ENCODE results near the gene TBC1D14. TPM values are rescaled to one million over a fixed set of nuclear protein-coding genes. Genes with fewer than 3 reads are reported as not detected.

The TBC1D14 gene
- total and polyA plus RNA-seq, 9 of the 15 experiments (the other 6 are each of a cell fraction or from before 2014, with no cell fraction given): 2.1 to 59.6 (median 44.8) TPM

- TF ChIP-seq, protein P1, sequence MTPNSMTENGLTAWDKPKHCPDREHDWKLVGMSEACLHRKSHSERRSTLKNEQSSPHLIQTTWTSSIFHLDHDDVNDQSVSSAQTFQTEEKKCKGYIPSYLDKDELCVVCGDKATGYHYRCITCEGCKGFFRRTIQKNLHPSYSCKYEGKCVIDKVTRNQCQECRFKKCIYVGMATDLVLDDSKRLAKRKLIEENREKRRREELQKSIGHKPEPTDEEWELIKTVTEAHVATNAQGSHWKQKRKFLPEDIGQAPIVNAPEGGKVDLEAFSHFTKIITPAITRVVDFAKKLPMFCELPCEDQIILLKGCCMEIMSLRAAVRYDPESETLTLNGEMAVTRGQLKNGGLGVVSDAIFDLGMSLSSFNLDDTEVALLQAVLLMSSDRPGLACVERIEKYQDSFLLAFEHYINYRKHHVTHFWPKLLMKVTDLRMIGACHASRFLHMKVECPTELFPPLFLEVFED (CRISPR knock-in tag; conservative IDR thresholded peaks at IDR 0.05): no peak
- peak; percentile 79; the same call in 1 of the 2 replicates for TF ChIP-seq MYNN (IDR thresholded peaks at IDR 0.05)
- TF ChIP-seq MYNN (CRISPR knock-in tag; IDR thresholded peaks at IDR 0.05): no peak
- peak; percentile 51; the same call in 1 of the 2 replicates for TF ChIP-seq CREM (IDR thresholded peaks at IDR 0.05; ENCODE audit: low read depth)
- TF ChIP-seq IFI16 (CRISPR knock-in tag; IDR thresholded peaks at IDR 0.05): peak; percentile 62; the same call in 1 of the 2 replicates
- peak; percentile 66 for TF ChIP-seq ARID1B (IDR thresholded peaks at IDR 0.05)
- TF ChIP-seq MTA3 (IDR thresholded peaks at IDR 0.05; ENCODE audit: borderline replicate concordance): 0 out of 2 replicates have a peak, but pooled peaks have one; percentile 45
- no peak for TF ChIP-seq KLF10 (CRISPR knock-in tag; IDR thresholded peaks at IDR 0.05)
- TF ChIP-seq ZNF347 (CRISPR knock-in tag; IDR thresholded peaks at IDR 0.05; ENCODE audit: low read depth): no peak
- TF ChIP-seq SMAD3 (CRISPR knock-in tag; conservative IDR thresholded peaks at IDR 0.05): peak; percentile 54; the same call in 1 of the 2 replicates
- peak; percentile 94 for TF ChIP-seq ZEB2 (IDR thresholded peaks at IDR 0.05)
- TF ChIP-seq L3MBTL2 (IDR thresholded peaks at IDR 0.05): peak; percentile 95
- TF ChIP-seq CBX1 (IDR thresholded peaks at IDR 0.05; ENCODE audit: low read depth): no peak
- TF ChIP-seq, protein P2, sequence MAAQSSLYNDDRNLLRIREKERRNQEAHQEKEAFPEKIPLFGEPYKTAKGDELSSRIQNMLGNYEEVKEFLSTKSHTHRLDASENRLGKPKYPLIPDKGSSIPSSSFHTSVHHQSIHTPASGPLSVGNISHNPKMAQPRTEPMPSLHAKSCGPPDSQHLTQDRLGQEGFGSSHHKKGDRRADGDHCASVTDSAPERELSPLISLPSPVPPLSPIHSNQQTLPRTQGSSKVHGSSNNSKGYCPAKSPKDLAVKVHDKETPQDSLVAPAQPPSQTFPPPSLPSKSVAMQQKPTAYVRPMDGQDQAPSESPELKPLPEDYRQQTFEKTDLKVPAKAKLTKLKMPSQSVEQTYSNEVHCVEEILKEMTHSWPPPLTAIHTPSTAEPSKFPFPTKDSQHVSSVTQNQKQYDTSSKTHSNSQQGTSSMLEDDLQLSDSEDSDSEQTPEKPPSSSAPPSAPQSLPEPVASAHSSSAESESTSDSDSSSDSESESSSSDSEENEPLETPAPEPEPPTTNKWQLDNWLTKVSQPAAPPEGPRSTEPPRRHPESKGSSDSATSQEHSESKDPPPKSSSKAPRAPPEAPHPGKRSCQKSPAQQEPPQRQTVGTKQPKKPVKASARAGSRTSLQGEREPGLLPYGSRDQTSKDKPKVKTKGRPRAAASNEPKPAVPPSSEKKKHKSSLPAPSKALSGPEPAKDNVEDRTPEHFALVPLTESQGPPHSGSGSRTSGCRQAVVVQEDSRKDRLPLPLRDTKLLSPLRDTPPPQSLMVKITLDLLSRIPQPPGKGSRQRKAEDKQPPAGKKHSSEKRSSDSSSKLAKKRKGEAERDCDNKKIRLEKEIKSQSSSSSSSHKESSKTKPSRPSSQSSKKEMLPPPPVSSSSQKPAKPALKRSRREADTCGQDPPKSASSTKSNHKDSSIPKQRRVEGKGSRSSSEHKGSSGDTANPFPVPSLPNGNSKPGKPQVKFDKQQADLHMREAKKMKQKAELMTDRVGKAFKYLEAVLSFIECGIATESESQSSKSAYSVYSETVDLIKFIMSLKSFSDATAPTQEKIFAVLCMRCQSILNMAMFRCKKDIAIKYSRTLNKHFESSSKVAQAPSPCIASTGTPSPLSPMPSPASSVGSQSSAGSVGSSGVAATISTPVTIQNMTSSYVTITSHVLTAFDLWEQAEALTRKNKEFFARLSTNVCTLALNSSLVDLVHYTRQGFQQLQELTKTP (IDR thresholded peaks at IDR 0.05; ENCODE audit: low read depth in 1 of 2, partially characterized antibody in 2 of 2): no peak
- no peak for TF ChIP-seq TRIM24 (IDR thresholded peaks at IDR 0.05)
- TF ChIP-seq UBTF (IDR thresholded peaks at IDR 0.05; ENCODE audit: borderline replicate concordance in 1 of 2, low read depth in 2 of 2, low read length in 2 of 2): 0 out of 4 replicates have a peak, but pooled peaks of 1 of the 2 experiments have one; percentile 56
- no peak for TF ChIP-seq CHD4 (IDR thresholded peaks at IDR 0.05; ENCODE audit: insufficient read depth, insufficient replicate concordance, low read depth, low read length, poor library complexity, severe bottlenecking)
- TF ChIP-seq, protein P3, sequence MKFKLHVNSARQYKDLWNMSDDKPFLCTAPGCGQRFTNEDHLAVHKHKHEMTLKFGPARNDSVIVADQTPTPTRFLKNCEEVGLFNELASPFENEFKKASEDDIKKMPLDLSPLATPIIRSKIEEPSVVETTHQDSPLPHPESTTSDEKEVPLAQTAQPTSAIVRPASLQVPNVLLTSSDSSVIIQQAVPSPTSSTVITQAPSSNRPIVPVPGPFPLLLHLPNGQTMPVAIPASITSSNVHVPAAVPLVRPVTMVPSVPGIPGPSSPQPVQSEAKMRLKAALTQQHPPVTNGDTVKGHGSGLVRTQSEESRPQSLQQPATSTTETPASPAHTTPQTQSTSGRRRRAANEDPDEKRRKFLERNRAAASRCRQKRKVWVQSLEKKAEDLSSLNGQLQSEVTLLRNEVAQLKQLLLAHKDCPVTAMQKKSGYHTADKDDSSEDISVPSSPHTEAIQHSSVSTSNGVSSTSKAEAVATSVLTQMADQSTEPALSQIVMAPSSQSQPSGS (CRISPR knock-in tag; IDR thresholded peaks at IDR 0.05): no peak
- 0 out of 2 replicates have a peak, but pooled peaks have one; percentile 7 for TF ChIP-seq TEAD2 (tag; IDR thresholded peaks at IDR 0.05)
Observed at GRCh38 chr4:6917461-6918271, 8.0 kb downstream of the TBC1D14 start (continued).

All from K562 (cell line).